Cardiac muscle cell (in vitro differentiated cells and primary cell): Measurements from ENCODE around the gene SYT10. TPM values are rescaled to one million over a fixed set of nuclear protein-coding genes. Genes with fewer than 3 reads are reported as not detected.
"Not testable (repeated sequence)": the region's sequence is repeated elsewhere in the genome, so short reads cannot be mapped to it uniquely, and the experiment has no call there.

Experiments
- DNase-seq, 2 donors: peaks; one replicate each; pipeline versions ENCODE4 v3.0.0 to v3.0.0-alpha.2; 2010 to 2017; ENCODE audit warnings: low read depth in 1 of 2, low spot score in 1 of 2
- H3K27ac ChIP-seq: fragments of 200-600 bp; sonication (generic); 2 replicates; pipeline ENCODE4 v1.5.1; 2016
- H3K27me3 ChIP-seq: fragments of 200-600 bp; sonication (generic); 2 replicates; pipeline ENCODE4 v1.6.0; 2016; ENCODE audit warnings: control low read depth
- H3K36me3 ChIP-seq: fragments of 200-600 bp; sonication (generic); 2 replicates; pipeline ENCODE4 v1.5.1; 2016; ENCODE audit warnings: control low read depth
- H3K4me1 ChIP-seq: fragments of 200-600 bp; sonication (generic); 2 replicates; pipeline ENCODE4 v1.8.1; 2017; ENCODE audit warnings: low read depth, mild to moderate bottlenecking, mixed run types
- H3K4me3 ChIP-seq: fragments of 200-600 bp; sonication (generic); 2 replicates; pipeline ENCODE4 v1.5.1; 2016; ENCODE audit warnings: mild to moderate bottlenecking
- H3K9me3 ChIP-seq: fragments of 200-600 bp; sonication (generic); 2 replicates; pipeline ENCODE4 v1.5.1; 2017; ENCODE audit warnings: low read depth, mild to moderate bottlenecking, control low read depth
- polyA plus RNA-seq: library from polyadenylated mRNA; unstranded; fragments of >200 nt; fragmentation: Nextera tagmentation; extraction: Ambion mirVana; gene quantifications from 2 replicates; pipeline ENCODE4 v1.2.1, GENCODE V29; 2016
- total RNA-seq: library from RNA; depleted of rRNA; stranded (reverse); fragments of >200 nt; gene quantifications from 2 replicates; pipeline ENCODE4 v1.2.3, GENCODE V29; 2016
- TF ChIP-seq, protein P1 (sequence below): IDR thresholded peaks from 2 replicates; pipeline ENCODE4 v1.5.1; 2012; ENCODE audit warnings: low read depth, mild to moderate bottlenecking, low read length

SYT10 gene
- total and polyA plus RNA-seq, 2 experiments from 2014 or later: 1.4 TPM

DNA sequence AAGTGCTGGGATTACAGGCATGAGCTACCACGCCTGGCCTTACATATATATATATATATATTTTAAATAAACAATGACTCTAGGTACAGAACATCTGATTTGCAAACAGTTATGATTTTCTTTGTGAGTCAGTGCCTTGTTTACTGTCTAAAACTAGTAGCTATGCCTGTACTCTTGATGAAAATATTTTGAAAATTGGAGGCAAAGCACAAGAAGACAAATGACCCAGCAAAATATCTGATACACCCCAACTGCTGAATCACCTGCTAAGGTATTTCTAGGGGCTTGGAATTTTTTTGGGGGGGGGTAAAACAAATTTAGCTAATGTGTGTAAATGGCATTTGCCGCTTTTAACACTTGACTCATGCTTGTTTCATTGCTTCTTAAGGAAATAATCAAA, 69.3 kb downstream of the SYT10 start:
- Histone ChIP-seq H3K9me3 (no peaks in the 10 kb centered on the region), H3K27me3 (no peaks in the 10 kb centered on the region), H3K36me3 (no peaks in the 10 kb centered on the region), H3K4me1 (no peaks in the 10 kb centered on the region), H3K27ac (no peak overlapping the region), H3K4me3 (no peak overlapping the region)
- no peak for DNase-seq
- TF ChIP-seq, protein P1, sequence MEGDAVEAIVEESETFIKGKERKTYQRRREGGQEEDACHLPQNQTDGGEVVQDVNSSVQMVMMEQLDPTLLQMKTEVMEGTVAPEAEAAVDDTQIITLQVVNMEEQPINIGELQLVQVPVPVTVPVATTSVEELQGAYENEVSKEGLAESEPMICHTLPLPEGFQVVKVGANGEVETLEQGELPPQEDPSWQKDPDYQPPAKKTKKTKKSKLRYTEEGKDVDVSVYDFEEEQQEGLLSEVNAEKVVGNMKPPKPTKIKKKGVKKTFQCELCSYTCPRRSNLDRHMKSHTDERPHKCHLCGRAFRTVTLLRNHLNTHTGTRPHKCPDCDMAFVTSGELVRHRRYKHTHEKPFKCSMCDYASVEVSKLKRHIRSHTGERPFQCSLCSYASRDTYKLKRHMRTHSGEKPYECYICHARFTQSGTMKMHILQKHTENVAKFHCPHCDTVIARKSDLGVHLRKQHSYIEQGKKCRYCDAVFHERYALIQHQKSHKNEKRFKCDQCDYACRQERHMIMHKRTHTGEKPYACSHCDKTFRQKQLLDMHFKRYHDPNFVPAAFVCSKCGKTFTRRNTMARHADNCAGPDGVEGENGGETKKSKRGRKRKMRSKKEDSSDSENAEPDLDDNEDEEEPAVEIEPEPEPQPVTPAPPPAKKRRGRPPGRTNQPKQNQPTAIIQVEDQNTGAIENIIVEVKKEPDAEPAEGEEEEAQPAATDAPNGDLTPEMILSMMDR: no peak

DNA sequence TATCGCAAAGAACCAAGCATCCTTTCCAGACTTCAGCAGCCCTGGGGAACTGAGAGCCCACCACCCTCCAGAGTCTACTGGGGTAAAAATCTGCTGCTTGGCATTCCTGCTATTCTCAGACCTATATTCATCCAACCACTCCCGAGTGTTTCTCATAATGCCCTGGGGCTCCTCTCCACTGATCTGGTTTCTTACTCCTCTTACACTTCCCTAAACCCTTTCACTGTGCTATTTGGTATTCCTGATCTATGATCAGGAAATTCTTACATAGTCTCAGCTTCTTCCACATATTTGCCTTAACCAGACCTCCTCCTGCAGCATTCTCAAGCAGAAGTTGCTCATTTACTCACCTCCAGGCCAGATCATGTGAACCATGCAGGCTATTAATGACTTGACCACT, 82.4 kb downstream of the SYT10 start:
- no peaks in the 10 kb centered on the region for H3K4me1 ChIP-seq
- TF ChIP-seq, protein P1: no peak
- no peaks in the 10 kb centered on the region for H3K9me3 ChIP-seq
- DNase-seq: no peak
- H3K27me3 ChIP-seq: no peaks in the 10 kb centered on the region
- H3K36me3 ChIP-seq: no peaks in the 10 kb centered on the region
- H3K4me3 ChIP-seq: no peak overlapping the region
- H3K27ac ChIP-seq: no peak overlapping the region

DNA sequence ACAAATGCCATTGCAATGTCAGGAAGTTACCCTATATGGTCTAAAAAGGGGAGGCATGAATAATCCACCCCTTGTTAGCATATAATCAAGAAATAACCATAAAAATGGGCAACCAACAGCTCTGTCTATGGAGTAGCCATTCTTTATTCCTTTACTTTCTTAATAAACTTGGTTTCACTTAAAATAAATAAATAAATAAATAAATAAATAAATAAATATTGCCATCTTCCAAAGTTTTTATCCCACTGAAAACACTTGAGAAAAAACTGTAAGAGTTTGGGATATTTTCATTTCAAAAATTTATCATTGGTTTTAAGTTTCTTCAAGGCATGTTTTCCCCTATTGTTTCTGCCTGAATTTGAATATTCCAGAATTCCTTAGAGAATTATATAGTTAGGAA, 89.8 kb downstream of the SYT10 start:
- TF ChIP-seq, protein P1: no peak
- H3K4me1 ChIP-seq: no peaks in the 10 kb centered on the region
- no peaks in the 10 kb centered on the region for H3K36me3 ChIP-seq
- DNase-seq: no peak
- H3K9me3 ChIP-seq: no peaks in the 10 kb centered on the region
- no peak overlapping the region for H3K4me3 ChIP-seq
- H3K27me3 ChIP-seq: no peaks in the 10 kb centered on the region
- H3K27ac ChIP-seq: no peak overlapping the region

DNA sequence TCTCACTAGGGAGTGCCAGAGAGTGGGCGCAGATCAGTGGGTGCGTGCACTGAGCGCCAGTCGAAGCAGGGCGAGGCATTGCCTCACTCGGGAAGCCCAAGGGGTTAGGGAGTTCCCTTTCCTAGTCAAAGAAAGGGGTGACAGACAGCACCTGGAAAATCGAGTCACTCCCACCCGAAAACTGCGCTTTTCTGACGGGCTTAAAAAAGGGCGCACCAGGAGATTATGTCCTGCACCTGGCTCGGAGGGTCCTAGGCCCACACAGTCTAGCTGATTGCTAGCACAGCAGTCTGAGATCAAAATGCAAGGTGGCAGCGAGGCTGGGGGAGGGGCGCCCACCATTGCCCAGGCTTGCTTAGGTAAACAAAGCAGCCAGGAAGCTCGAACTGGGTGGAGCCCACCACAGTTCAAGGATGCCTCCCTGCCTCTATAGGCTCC, 107.6 kb downstream of the SYT10 start:
- not testable (repeated sequence) for DNase-seq, H3K4me1 ChIP-seq, H3K9me3 ChIP-seq, H3K27ac ChIP-seq, H3K4me3 ChIP-seq, H3K27me3 ChIP-seq, H3K36me3 ChIP-seq

DNA sequence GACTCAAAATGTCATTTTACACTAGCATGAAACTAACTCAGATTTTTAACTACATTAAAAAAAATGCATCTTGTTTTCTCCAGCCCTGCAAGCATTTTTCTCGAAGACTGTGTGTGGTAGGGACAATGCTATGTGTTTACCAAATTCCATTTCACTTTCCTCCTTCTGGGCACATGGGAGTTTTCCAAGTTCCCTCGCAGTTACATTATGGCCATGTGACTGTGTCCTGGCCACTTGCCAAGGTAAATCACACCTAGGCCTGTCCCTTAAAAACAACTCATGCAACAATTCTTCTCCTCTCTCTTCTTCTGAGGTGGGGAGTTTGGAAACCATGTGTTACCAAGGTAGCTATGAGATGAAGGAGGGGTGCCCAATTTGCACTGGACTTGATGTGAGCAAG, 108.7 kb downstream of the SYT10 start:
- Histone ChIP-seq H3K4me3 (no peak overlapping the region), H3K27me3 (no peaks in the 10 kb centered on the region), H3K27ac (no peak overlapping the region), H3K4me1 (no peaks in the 10 kb centered on the region), H3K36me3 (no peaks in the 10 kb centered on the region), H3K9me3 (no peaks in the 10 kb centered on the region)
- DNase-seq: no peak
- TF ChIP-seq, protein P1: no peak
